Measurements from ENCODE around the gene CLSTN2. TPM values are rescaled to one million over a fixed set of nuclear protein-coding genes. Genes with fewer than 3 reads are reported as not detected.
"Not testable (repeated sequence)": the region's sequence is repeated elsewhere in the genome, so short reads cannot be mapped to it uniquely, and the experiment has no call there.

Gene CLSTN2
- total RNA-seq, 2 experiments from 2014 or later: 0.08 TPM; not detected in 1

DNA sequence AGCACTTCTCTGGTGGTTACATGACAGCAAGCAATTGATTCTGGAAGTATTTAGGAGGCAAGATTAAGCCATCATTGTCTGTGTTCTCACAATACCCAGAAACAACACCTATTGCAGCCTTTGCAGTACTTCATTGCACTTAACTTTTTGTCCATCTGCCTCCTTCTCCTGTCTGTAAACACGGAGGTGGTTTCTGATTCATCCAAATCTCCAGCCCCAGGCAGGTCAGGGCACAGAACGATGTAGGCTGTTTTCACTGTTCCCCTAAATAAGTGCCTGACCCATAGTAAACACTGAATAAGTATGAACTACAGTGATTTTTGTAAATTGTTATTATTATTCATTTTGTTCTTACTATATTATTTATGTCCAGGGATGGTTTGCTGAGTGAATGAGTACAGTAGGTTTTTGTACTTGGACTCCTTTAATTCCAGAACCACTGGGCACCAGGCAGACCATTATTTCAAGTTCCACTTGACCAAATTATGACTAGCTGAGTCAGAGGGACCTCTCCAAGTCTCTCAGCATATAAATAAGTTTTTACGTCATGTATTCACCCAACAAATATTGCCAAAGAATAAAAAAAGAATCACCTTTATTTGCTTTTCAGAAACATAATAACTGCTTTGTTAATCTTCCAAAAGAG is 459.6 kb downstream of the CLSTN2 start:
- Mint-ChIP-seq H3K27ac (no peak overlapping the region), H3K4me1 (no peaks in the 10 kb centered on the region), H3K36me3 (no peaks in the 10 kb centered on the region), H3K27me3 (no peaks in the 10 kb centered on the region), H3K9me3 (no peaks in the 10 kb centered on the region), H3K4me3 (no peak overlapping the region)
- no peak for DNase-seq

DNA sequence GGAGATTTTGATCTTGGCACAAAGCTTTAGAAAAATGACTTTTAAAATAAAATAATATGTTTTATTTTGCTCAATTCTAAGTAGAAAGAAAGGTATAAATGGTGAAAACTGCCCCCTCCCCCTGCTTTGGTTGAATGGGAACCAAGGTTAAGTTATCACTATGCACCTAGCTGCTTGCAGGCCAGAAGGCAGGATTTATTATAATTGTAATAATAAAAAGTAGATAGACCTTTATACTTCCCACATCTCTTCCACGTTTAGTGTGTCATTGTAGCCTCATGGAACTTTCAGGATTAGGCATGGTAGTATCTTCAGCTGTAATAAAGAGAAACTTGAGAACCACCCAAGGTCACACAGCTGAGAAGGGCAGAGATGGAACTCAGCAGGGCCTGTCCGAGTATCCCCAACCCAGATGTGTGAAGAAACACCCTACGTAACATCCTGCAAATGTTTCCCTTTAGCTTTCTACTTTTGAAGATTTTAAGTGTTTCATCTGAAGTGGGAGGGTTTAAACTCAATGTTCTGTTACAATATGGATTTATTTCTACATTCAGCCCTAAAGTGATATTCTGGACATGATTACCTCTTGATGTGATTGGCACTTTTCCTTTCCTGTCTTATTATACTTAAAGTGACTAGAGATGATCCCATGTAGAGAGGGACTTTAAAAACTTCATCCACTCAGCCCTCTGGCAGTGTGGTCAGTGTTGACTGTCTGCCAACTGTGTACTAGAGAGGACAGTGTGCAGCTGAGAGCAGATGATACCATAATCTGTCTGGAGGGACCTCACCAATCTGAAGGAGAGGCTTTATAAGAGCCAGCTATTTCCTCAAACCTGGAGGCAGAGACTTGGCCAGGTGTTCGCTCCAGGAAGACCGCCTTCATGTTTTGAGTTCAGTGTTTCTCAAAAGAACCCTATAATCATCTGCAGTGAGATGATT is 460.4 kb downstream of the CLSTN2 start:
- H3K36me3 Mint-ChIP-seq: no peaks in the 10 kb centered on the region
- DNase-seq: no peak
- H3K4me3 Mint-ChIP-seq: no peak overlapping the region
- no peaks in the 10 kb centered on the region for H3K9me3 Mint-ChIP-seq
- H3K4me1 Mint-ChIP-seq: no peaks in the 10 kb centered on the region
- H3K27me3 Mint-ChIP-seq: no peaks in the 10 kb centered on the region
- no peak overlapping the region for H3K27ac Mint-ChIP-seq

DNA sequence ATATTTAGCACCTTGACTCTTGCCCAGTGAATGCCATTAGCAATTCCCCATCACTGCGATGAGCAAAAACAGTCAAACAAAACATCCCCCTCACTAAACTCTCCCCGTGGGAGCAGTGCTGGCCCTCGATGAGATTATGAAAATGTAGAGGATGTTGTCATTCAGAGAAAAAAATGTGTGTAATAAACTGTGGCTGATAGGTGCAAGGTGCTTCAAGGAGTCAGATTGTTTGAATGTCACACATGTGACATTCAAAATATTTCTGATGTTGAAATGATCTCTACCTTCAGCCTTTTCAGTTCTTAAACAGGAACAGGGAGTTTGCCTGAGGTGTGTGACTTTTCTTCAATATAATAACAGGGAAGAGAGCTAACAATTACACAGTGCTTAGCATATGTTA is 461.1 kb downstream of the CLSTN2 start:
- Mint-ChIP-seq H3K4me3 (no peak overlapping the region), H3K36me3 (no peaks in the 10 kb centered on the region), H3K27ac (no peak overlapping the region), H3K27me3 (no peaks in the 10 kb centered on the region), H3K4me1 (no peaks in the 10 kb centered on the region), H3K9me3 (no peaks in the 10 kb centered on the region)
- no peak for DNase-seq

DNA sequence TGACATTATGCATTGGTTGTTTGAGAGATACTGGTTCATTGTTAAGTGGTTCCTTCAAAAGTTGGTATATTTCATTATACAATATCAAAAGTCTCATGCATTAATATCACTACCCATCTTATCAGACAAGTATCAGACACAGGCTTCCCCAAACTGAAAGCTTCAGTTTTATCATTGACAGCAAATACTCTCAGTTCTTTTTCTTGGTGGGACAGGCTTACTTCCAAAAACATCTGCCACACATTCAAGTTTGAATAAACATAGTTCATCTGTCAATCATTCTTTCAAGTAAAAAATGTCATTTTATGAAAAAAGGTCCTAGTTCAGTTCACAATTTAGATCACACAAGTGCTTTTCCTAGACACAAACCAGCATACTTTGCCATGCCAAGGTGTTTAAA is 462.9 kb downstream of the CLSTN2 start:
- no peak for DNase-seq
- H3K36me3 Mint-ChIP-seq: no peaks in the 10 kb centered on the region
- H3K4me3 Mint-ChIP-seq: no peak overlapping the region
- H3K9me3 Mint-ChIP-seq: no peaks in the 10 kb centered on the region
- H3K4me1 Mint-ChIP-seq: no peaks in the 10 kb centered on the region
- H3K27me3 Mint-ChIP-seq: peaks cover 4% of the 10 kb centered on the region
- no peak overlapping the region for H3K27ac Mint-ChIP-seq

- H3K36me3 Mint-ChIP-seq: no peaks in the 10 kb centered on the region
- H3K4me1 Mint-ChIP-seq: no peaks in the 10 kb centered on the region
- H3K27me3 Mint-ChIP-seq: peaks cover 4% of the 10 kb centered on the region
- H3K9me3 Mint-ChIP-seq: no peaks in the 10 kb centered on the region
- H3K27ac Mint-ChIP-seq: no peak overlapping the region
- H3K4me3 Mint-ChIP-seq: no peak overlapping the region
- no peak for DNase-seq
These were observed 463.4 kb downstream of the CLSTN2 start for GRCh38 chr3:140398387-140398786.

GRCh38 chr3:140399871-140400270 is 464.9 kb downstream of the CLSTN2 start:
- Mint-ChIP-seq H3K9me3 (no peaks in the 10 kb centered on the region), H3K27ac (no peak overlapping the region), H3K36me3 (no peaks in the 10 kb centered on the region), H3K4me3 (no peak overlapping the region), H3K27me3 (peaks cover 4% of the 10 kb centered on the region), H3K4me1 (no peaks in the 10 kb centered on the region)
- no peak for DNase-seq

GRCh38 chr3:140403079-140403478 is 468.1 kb downstream of the CLSTN2 start:
- Mint-ChIP-seq H3K36me3 (no peaks in the 10 kb centered on the region), H3K27me3 (peaks cover 7% of the 10 kb centered on the region), H3K4me1 (no peaks in the 10 kb centered on the region), H3K4me3 (no peak overlapping the region), H3K27ac (no peak overlapping the region), H3K9me3 (no peaks in the 10 kb centered on the region)
- DNase-seq: no peak

DNA sequence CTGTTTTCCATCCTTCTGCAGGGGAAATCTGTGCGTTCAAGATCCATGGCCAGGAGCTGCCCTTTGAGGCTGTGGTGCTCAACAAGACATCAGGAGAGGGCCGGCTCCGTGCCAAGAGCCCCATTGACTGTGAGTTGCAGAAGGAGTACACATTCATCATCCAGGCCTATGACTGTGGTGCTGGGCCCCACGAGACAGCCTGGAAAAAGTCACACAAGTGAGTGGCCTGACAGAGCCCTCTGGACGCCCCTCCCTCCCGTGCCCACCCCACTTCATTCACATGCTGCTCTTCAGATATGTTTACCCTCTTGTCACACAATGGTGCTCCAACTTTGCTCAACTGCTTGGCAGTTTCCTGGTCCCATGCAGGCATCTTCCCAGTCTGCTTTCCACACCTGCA is 468.6 kb downstream of the CLSTN2 start:
- H3K36me3 Mint-ChIP-seq: no peaks in the 10 kb centered on the region
- no peak overlapping the region for H3K4me3 Mint-ChIP-seq
- H3K9me3 Mint-ChIP-seq: peaks cover 1% of the 10 kb centered on the region
- peaks cover 7% of the 10 kb centered on the region for H3K27me3 Mint-ChIP-seq
- no peak overlapping the region for H3K27ac Mint-ChIP-seq
- no peak for DNase-seq
- no peaks in the 10 kb centered on the region for H3K4me1 Mint-ChIP-seq

GRCh38 chr3:140406655-140407054 is 471.7 kb downstream of the CLSTN2 start:
- Mint-ChIP-seq H3K4me3 (no peak overlapping the region), H3K4me1 (no peaks in the 10 kb centered on the region), H3K36me3 (no peaks in the 10 kb centered on the region), H3K27ac (no peak overlapping the region), H3K9me3 (peaks cover 12% of the 10 kb centered on the region), H3K27me3 (peaks cover 4% of the 10 kb centered on the region)
- no peak for DNase-seq

GRCh38 chr3:140408252-140408651 is 473.3 kb downstream of the CLSTN2 start:
- Mint-ChIP-seq H3K4me3 (no peak overlapping the region), H3K27ac (no peak overlapping the region), H3K27me3 (peaks cover 4% of the 10 kb centered on the region), H3K36me3 (no peaks in the 10 kb centered on the region), H3K4me1 (no peaks in the 10 kb centered on the region), H3K9me3 (peaks cover 12% of the 10 kb centered on the region)
- no peak for DNase-seq

DNA sequence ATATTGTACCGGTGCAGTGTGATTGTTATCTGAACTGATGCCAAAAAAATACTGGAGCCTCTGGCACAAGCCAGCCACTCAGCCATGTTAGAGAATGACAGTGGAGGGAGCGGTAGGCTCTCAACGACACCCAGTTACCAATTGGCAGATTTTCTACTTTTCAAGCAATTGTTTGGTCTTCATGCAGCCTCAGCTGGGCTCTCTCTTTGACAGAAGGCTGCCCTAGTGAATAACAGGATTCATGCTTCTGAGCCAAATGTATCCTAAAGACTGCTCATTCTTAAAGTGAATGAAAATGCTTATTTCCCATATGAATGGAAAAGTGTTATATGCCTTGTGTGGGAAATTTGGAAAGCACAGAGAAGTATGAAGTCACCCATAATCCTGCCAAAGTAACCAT is 481.7 kb downstream of the CLSTN2 start:
- no peak for DNase-seq
- H3K36me3 Mint-ChIP-seq: no peaks in the 10 kb centered on the region
- no peak overlapping the region for H3K4me3 Mint-ChIP-seq
- H3K9me3 Mint-ChIP-seq: no peaks in the 10 kb centered on the region
- no peak overlapping the region for H3K27ac Mint-ChIP-seq
- no peaks in the 10 kb centered on the region for H3K27me3 Mint-ChIP-seq
- no peaks in the 10 kb centered on the region for H3K4me1 Mint-ChIP-seq

GRCh38 chr3:140420621-140421357 is 485.8 kb downstream of the CLSTN2 start:
- Mint-ChIP-seq H3K4me3 (no peak overlapping the region), H3K27ac (no peak overlapping the region), H3K27me3 (peaks cover 7% of the 10 kb centered on the region), H3K36me3 (no peaks in the 10 kb centered on the region), H3K9me3 (no peaks in the 10 kb centered on the region), H3K4me1 (no peaks in the 10 kb centered on the region)
- DNase-seq: no peak

DNA sequence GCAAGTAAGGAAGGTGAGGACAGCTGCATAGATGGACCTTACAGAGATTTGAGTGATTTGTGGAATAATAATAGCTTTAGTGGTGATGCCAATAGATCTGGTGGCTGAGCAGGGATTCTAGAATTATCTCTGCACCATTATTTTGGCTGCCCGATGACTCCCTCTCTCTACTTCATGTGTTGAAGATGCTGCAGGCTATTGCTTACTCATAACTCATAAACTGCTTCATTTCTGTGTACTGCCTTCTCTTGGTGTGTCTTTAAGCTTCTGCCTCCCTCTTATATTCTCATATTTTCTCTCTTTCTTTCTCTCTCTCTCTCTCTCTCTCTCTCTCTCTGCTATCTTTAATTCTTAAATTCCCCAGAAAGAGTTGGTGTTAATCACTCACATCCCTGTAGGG is 486.9 kb downstream of the CLSTN2 start:
- no peak overlapping the region for H3K4me3 Mint-ChIP-seq
- H3K4me1 Mint-ChIP-seq: no peaks in the 10 kb centered on the region
- DNase-seq: no peak
- H3K9me3 Mint-ChIP-seq: no peaks in the 10 kb centered on the region
- peaks cover 7% of the 10 kb centered on the region for H3K27me3 Mint-ChIP-seq
- H3K36me3 Mint-ChIP-seq: no peaks in the 10 kb centered on the region
- H3K27ac Mint-ChIP-seq: no peak overlapping the region

GRCh38 chr3:140423146-140423545 is 488.2 kb downstream of the CLSTN2 start:
- H3K27ac Mint-ChIP-seq: no peak overlapping the region
- H3K36me3 Mint-ChIP-seq: no peaks in the 10 kb centered on the region
- no peaks in the 10 kb centered on the region for H3K4me1 Mint-ChIP-seq
- no peaks in the 10 kb centered on the region for H3K9me3 Mint-ChIP-seq
- no peak overlapping the region for H3K4me3 Mint-ChIP-seq
- peaks cover 7% of the 10 kb centered on the region for H3K27me3 Mint-ChIP-seq
- no peak for DNase-seq

DNA sequence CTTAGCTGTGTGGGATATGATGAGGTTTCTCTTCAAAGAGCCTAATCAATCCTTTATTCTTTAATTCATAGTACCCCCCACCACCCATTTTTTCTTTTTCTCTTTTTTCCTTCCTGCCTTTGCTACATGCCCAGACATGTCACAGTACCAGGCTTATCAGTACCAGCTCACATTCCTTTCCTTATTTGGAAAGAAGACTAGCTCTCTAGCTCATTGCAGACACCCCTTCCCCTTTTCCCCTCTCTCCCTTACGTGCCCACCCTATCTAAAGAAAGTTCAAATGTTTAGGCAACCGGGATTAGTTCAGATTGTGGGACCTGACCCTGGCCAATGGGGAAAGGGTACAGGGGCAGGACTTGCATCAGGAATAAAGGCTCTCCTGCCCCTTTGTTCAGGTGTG is 488.6 kb downstream of the CLSTN2 start:
- H3K36me3 Mint-ChIP-seq, H3K27me3 Mint-ChIP-seq, H3K9me3 Mint-ChIP-seq, DNase-seq, H3K4me1 Mint-ChIP-seq, H3K27ac Mint-ChIP-seq, H3K4me3 Mint-ChIP-seq: not testable (repeated sequence)

Data from activated naive CD8-positive, alpha-beta T cell treated with anti-CD3 and anti-CD28 coated beads for 36 hours (primary cell).